GM18870 (cell line): ENCODE results near the gene RPL36.

ENCODE experiments used
- ATAC-seq: cut with Tn5 transposase; IDR thresholded peaks from one replicate; pipeline ENCODE4 v1.9.1; 2021; ENCODE audit warnings: moderate library complexity; ENCODE audit not compliant: unreplicated experiment

RPL36 gene

DNA sequence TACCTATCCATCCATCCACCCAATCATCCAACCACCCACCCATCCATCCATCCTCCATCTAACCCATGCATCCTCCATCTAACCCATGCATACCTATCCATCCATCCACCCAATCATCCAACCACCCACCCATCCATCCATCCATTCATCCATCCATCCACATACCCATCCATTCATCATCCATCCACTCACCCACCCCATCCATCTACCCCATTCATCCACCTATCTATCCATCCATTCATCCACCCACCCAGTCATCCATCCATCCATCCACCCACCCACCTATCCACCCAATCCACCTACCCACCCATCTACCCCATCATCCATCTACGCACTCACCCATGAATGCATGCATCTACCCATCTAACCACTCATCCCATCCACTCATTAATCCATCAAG is 16.3 kb upstream of the RPL36 start:
- no peak for ATAC-seq

DNA sequence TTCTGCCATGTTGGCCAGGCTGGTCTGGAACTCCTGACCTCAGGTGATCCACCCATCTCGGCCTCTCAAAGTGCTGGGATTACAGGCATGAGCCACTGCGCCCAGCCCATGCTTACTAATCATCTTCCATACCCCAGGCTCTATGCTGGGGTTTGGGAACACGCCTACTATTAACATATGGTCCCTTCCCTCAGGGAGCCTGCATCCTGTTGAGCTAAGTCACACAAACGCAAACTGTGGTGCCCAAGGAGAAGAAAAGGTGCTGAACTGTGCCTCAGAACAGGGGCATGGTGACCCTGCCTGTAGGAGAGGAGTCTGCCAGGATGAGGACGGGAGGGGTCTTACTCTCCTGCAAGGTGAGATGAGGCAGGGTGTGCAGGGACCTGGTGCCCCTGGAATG is 15.4 kb upstream of the RPL36 start:
- no peak for ATAC-seq

DNA sequence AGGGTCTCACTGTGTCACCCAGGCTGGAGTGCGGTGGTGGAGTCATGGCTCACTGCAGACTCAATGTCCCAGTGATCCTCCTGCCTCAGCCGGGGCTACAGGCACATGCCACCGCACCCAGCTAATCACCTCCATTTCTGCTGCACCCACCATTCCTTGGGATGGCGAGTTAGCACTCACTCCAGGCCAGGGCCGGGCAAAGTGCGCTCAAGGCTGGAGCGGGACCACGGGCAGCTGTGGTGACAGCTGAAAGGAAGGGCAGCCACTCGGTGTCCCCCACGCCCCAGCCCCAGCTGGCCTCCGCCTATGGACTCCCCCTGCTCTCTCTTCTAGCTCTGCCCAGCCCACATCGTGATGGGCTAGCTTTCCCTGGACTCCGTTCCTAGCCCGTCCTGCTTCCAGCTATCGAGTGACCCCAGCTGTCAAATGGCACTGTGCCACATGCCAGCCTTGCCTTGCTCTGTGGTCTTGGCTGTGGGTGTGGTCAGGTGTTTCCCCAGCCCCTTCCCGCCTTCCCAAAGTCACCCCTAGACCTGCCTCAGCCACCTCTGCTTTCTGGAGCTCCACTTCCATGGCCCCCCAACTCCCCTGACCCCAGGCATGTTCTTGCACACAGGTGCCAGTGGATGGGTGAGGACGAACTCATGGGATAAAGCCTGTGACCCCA is 13.9 kb upstream of the RPL36 start:
- ATAC-seq = no peak

DNA sequence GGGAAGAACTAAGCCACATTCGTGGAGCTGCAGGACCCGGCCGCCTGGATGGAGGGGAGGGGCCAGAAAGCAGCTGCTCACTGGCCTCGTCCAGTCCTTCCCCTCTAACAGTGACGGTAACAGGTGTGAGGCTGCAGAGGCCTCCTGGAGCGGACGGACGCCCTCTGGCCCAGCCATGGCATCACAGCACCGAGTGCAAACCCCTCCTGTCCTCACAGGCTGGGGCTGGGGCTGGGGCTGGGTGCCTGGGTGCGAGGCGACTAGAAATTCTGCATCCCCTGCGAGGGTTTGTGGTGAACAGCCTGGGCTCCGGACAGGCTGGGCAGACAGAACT is 13.4 kb upstream of the RPL36 start:
- no peak for ATAC-seq

DNA sequence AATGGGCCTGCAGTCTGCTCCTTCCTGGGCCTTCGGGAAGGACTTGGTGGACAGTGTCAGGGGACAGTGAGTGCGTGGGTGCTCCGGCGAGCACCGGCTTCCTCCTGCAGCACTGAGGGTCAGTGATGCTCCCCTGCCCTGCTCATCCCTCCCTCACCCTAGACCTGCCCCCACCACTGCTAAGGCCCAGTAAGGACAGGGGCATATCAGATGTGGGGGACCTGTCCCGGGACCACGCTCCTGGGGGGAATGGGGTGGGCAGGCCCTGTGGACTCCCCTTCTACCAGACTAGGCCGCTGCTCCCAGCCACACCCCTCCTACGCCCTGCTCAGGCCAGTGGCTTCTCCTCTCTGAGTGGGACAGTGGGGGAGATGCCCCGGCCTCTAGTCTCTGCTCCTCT is 13.0 kb upstream of the RPL36 start:
- ATAC-seq = no peak

DNA sequence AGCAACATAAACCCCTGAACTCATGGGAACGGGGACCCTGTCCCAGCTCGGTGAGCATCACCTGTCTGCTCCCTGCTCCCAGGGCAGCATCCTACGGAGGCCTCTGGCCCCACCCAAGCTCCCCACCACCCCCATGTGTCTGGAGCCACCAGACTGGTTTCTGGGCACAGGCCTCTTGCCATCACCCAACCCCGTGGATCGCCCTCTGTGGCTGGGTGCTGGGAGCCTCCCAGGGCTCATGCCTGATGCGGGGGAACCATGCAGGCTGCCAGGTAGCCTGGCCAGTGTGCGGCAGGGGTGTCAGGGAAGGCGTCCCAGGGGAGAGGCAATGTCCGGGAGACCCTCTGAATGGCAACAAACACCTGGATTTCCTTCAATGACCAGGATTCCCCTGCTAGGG is 12.5 kb upstream of the RPL36 start:
- no peak for ATAC-seq

DNA sequence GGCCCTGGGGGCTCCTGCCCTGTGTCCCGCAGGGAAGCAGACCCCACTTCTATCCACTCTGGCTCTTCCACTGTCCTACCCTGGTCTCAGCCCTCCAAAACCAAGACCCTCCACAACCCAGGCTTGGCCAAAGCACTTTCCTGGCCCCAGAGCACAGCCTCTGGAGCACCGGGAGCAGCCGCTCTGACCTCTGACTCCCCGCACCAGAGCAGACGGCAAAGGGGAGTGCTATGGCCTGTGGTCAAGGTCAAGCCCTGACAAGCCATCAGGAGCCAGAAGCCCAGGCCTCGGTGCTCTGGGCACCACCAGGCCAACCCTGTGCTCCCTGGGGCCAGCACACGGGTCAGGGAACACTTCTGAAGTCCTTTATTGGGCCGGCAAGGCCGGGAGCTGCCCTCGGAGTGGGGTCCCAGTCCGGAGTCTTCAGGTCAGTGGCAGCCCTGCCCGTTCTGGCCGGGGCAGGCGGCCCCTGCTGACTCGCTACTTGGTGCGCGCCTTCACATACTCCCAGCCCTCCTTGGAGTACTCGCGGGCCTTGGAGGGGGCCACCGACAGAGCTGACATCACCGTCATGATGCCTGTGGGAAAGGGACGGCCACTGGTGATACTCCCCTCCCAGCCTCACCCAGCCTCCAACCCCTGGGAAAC is 11.9 kb upstream of the RPL36 start:
- no peak for ATAC-seq

GRCh38 chr19:5679289-5680083 is 10.6 kb upstream of the RPL36 start:
- no peak for ATAC-seq

- ATAC-seq = no peak
Measured at GRCh38 chr19:5680084-5680436, 10.0 kb upstream of the RPL36 start.

GRCh38 chr19:5680437-5681368 is 9.4 kb upstream of the RPL36 start, which contains the start of the genes HSD11B1L and MICOS13:
HSD11B1L (plus strand) TSS chr19:5681027; CDS start chr19:5684833, 3,806 bp downstream.
MICOS13 (minus strand) TSS chr19:5680516; CDS start chr19:5680486, 30 bp downstream.
- ATAC-seq = peak; percentile 86

- ATAC-seq = no peak
Measured at GRCh38 chr19:5681391-5682106, 8.5 kb upstream of the RPL36 start.

DNA sequence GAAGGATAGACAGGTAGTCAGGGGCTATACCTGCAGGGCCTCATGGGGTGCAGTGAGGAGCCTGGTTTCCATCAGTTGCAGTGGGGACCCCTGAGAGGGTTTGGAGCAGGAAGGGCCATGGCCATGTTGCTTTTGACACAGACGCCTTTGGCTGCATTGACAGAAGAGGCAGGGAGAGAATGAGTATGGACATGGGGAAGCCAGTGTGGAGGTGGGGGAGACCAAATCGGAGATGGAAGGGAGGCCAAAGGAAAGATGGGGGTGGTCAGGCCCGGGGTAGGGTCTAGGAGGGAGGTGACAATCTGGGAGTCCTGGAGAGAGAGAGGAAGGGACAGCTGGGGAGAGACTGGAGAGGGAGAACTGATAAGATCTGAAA is 8.0 kb upstream of the RPL36 start:
- ATAC-seq = no peak

DNA sequence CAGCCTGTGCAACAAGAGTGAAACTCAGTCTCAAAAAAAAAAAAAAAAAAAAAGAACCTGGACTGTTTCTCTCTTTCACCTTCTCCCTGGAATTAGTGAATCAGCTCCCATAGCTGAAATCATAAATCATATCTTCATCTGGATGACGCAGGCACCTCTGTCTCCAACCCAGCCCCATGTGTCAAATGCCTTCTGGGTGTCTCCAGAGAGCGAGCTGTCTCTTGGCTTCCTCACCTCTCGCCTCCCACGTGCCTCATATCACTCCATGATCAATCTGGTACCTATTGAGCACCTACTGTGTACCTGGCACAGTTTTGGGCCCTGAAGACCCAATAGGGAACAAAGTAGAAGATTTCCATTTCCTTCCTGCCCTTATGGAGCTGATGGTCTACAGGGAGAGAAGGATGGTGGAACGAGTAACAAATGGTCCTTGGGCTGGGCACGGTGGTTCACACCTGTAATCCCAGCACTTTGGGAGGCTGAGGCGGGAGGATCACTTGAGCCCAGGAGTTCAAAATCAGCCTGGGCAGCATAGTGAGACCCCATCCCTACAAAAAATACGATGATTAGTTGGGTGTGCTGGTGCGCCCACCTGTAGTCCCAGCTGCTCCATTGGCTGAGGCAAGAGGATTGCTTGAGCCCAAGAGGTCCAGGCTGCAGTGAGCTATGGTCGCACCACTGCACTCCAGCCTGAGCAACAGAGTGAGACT is 6.8 kb upstream of the RPL36 start:
- no peak for ATAC-seq

DNA sequence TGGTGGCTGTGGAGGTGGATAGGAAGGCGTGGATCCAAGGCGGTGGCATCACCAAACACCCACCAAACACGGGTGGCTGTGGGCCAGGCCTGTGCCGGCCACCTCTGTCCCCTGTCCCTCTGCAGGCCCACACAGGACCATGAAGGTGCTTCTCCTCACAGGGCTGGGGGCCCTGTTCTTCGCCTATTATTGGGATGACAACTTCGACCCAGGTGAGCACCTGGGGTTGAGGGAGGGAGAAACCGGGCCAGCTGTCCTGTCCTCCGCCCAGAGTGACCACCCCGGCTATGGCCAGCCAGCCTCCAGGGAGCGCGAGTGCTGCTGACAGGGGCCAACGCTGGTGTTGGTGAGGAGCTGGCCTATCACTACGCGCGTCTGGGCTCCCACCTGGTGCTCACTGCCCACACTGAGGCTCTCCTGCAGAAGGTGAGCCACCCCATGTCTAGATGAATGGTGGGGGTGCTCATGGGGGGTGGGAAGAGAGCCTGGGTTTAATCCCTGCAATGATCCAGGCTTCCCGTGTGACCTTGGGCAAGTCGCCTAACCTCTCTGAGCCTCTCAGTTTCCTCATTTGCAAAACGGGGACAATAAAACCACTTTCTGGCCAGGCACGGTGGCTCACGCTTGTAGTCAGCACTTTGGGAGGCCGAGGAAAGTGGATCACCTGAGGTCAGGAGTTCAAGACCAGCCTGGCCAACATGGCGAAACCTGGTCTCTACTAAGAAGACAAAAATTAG is 5.2 kb upstream of the RPL36 start:
- ATAC-seq = no peak

DNA sequence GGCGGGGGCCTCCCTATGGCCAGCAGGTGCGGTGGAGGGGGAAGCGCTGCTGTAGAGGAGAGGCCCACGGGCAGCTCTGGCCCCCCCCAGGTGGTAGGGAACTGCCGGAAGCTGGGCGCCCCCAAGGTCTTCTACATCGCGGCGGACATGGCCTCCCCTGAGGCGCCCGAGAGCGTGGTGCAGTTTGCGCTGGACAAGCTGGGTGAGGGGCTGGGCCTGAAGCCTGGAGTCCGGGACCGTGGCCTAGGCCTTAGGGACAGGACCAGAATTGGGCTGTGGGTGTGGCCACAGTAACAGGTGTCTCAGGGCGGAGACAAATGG is 3.8 kb upstream of the RPL36 start:
- ATAC-seq = no peak

GRCh38 chr19:5686647-5687359 is 3.3 kb upstream of the RPL36 start:
- ATAC-seq = peak; percentile 34

- ATAC-seq = no peak
Measured at GRCh38 chr19:5687360-5688198, 2.5 kb upstream of the RPL36 start.
